ENCODE results near the gene RBX1.
A peak's percentile ranks its signal among the peaks of the same experiment; 100 is the strongest.

Gene RBX1

DNA sequence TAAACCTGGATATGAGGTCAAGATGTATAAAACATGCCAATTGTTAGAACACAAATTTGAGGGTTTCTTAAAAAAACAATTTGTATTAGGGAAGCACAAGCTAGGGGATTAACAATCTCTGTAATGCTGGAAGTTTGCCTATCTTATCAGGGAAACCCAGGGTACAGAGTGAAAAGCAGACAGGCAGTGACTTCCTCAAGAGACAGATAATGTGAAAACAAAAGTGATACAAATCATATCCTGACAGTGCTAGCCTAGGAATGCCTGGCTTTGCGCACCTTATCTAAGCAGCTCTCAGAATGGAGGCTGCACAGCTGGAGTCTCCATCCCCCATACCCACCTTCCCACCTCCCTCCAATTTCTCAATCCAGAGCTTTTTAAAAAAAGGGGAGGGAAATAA lies 22.5 kb upstream of the RBX1 start:
- H2AK5ac ChIP-seq (ENCODE audit: low read depth, low read length), result no peak overlapping the region
- no peak overlapping the region for H2BK120ac ChIP-seq (ENCODE audit: low read depth, low read length)
- H3K4me1 ChIP-seq (ENCODE audit: control insufficient read depth in 2 of 2, insufficient read depth in 1 of 2, low read depth in 1 of 2, low read length in 2 of 2), result no peaks in the 10 kb centered on the region
- no peaks in the 10 kb centered on the region for H3K9me3 ChIP-seq (replicated peaks in 1 of 2; ENCODE audit: control insufficient read depth in 2 of 2, insufficient read depth in 1 of 2, low read depth in 1 of 2, low read length in 2 of 2)
- no peak overlapping the region for H3K4me3 ChIP-seq (ENCODE audit: low read length in 2 of 2)
- no peak overlapping the region for H3K4me2 ChIP-seq (ENCODE audit: insufficient read depth, low read length, poor library complexity, severe bottlenecking)
- H3K79me1 ChIP-seq (ENCODE audit: low read depth, low read length), result peaks cover 2% of the 10 kb centered on the region
- H3K27me3 ChIP-seq (ENCODE audit: control insufficient read depth in 3 of 3, insufficient read depth in 3 of 3, low read depth in 1 of 3, low read length in 3 of 3), result no peaks in the 10 kb centered on the region
- no CpG with 5 or more reads among the region's 1 CpG for WGBS, 2 donors (ENCODE audit: extremely low coverage in 2 of 2, insufficient read length in 2 of 2, insufficient replicate concordance in 1 of 2)
- H3K18ac ChIP-seq (ENCODE audit: low read length), result no peak overlapping the region
- H4K8ac ChIP-seq (ENCODE audit: low read depth, low read length), result no peak overlapping the region
- H3K27ac ChIP-seq (replicated peaks; ENCODE audit: low read length), result no peak overlapping the region
- no peak overlapping the region for H3K14ac ChIP-seq (ENCODE audit: low read length)
- no peak for DNase-seq (ENCODE audit: low spot score)
- H2BK15ac ChIP-seq (ENCODE audit: low read length), result no peak overlapping the region
- H4K91ac ChIP-seq (ENCODE audit: low read depth, low read length, poor library complexity), result no peak overlapping the region
- no peak overlapping the region for H3K23ac ChIP-seq (ENCODE audit: low read depth, low read length, poor library complexity)
- H2BK5ac ChIP-seq (ENCODE audit: low read length), result no peak overlapping the region
- H2BK12ac ChIP-seq (ENCODE audit: low read length), result no peak overlapping the region
- H3K36me3 ChIP-seq (replicated peaks in 1 of 2; ENCODE audit: control insufficient read depth in 2 of 2, insufficient read depth in 2 of 2, low read length in 2 of 2), result peaks cover 16 to 68% of the 10 kb centered on the region in 2 donors
- no peak overlapping the region for H3K4ac ChIP-seq (ENCODE audit: low read length)
- H3K9ac ChIP-seq (ENCODE audit: low read depth, low read length, poor library complexity), result no peak overlapping the region
- no peak overlapping the region for H2AFZ ChIP-seq (ENCODE audit: low read length)

DNA sequence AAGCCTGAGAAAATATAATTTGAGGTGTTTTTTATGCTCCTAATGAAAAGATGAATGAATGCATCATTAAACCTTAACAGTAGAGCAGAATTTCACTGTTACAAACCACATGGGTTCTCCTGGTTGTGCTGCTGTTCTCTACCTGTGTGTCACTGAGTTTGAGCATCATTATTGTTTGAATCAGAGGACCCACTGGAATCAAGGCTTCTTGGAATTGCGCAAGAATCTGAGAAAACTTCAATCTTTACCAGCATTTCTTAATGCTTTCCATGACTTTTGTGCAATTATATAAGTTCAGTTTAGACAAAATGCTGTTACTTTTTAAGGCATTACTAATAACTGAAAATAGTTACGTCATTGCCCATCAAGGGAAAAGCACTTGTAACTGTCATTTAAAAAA lies 18.8 kb upstream of the RBX1 start:
- no peak overlapping the region for H3K27ac ChIP-seq (replicated peaks; ENCODE audit: low read length)
- H3K27me3 ChIP-seq (ENCODE audit: control insufficient read depth in 3 of 3, insufficient read depth in 3 of 3, low read depth in 1 of 3, low read length in 3 of 3), result no peaks in the 10 kb centered on the region
- H3K14ac ChIP-seq (ENCODE audit: low read length), result no peak overlapping the region
- no peak overlapping the region for H2AK5ac ChIP-seq (ENCODE audit: low read depth, low read length)
- no peak overlapping the region for H2BK5ac ChIP-seq (ENCODE audit: low read length)
- no peak overlapping the region for H3K4ac ChIP-seq (ENCODE audit: low read length)
- no peak overlapping the region for H3K23ac ChIP-seq (ENCODE audit: low read depth, low read length, poor library complexity)
- H3K36me3 ChIP-seq (replicated peaks in 1 of 2; ENCODE audit: control insufficient read depth in 2 of 2, insufficient read depth in 2 of 2, low read length in 2 of 2), result peaks cover 5 to 39% of the 10 kb centered on the region in 2 donors
- no peaks in the 10 kb centered on the region for H3K9me3 ChIP-seq (replicated peaks in 1 of 2; ENCODE audit: control insufficient read depth in 2 of 2, insufficient read depth in 1 of 2, low read depth in 1 of 2, low read length in 2 of 2)
- H2BK12ac ChIP-seq (ENCODE audit: low read length), result no peak overlapping the region
- no peak overlapping the region for H3K9ac ChIP-seq (ENCODE audit: low read depth, low read length, poor library complexity)
- H2BK15ac ChIP-seq (ENCODE audit: low read length), result no peak overlapping the region
- H3K18ac ChIP-seq (ENCODE audit: low read length), result no peak overlapping the region
- no peak overlapping the region for H2AFZ ChIP-seq (ENCODE audit: low read length)
- H2BK120ac ChIP-seq (ENCODE audit: low read depth, low read length), result no peak overlapping the region
- H3K4me3 ChIP-seq (ENCODE audit: low read length in 2 of 2), result no peak overlapping the region
- no peak overlapping the region for H4K8ac ChIP-seq (ENCODE audit: low read depth, low read length)
- no peak overlapping the region for H4K91ac ChIP-seq (ENCODE audit: low read depth, low read length, poor library complexity)
- no CpG with 5 or more reads among the region's 2 CpGs for WGBS, 2 donors (ENCODE audit: extremely low coverage in 2 of 2, insufficient read length in 2 of 2, insufficient replicate concordance in 1 of 2)
- no peaks in the 10 kb centered on the region for H3K79me1 ChIP-seq (ENCODE audit: low read depth, low read length)
- H3K4me2 ChIP-seq (ENCODE audit: insufficient read depth, low read length, poor library complexity, severe bottlenecking), result no peak overlapping the region
- no peaks in the 10 kb centered on the region for H3K4me1 ChIP-seq (ENCODE audit: control insufficient read depth in 2 of 2, insufficient read depth in 1 of 2, low read depth in 1 of 2, low read length in 2 of 2)
- no peak for DNase-seq (ENCODE audit: low spot score)

DNA sequence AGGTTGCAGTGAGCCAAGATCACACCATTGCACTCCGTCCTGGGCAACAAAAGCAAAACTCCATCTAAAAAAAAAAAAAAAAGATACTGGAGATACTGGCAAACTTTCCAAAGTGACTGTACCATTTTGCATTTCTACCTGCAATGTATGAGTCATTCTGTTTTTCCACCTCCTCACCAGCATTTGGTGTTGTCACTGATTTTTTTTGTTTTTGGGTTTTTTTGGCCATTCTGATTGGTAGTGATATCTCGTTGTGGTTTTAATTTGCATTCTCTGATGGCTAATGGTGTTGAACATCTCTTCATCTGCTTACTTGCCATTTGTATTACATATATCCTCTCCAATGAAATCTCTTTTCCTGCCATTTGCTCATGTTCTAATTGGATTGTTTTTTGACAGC lies 12.0 kb upstream of the RBX1 start:
- Histone ChIP-seq H3K27me3 (ENCODE audit: control insufficient read depth in 3 of 3, insufficient read depth in 3 of 3, low read depth in 1 of 3, low read length in 3 of 3) (no peaks in the 10 kb centered on the region), H3K27ac (replicated peaks; ENCODE audit: low read length) (no peak overlapping the region), H2BK5ac (ENCODE audit: low read length) (no peak overlapping the region), H2AK5ac (ENCODE audit: low read depth, low read length) (no peak overlapping the region), H3K4ac (ENCODE audit: low read length) (no peak overlapping the region), H2BK120ac (ENCODE audit: low read depth, low read length) (no peak overlapping the region), H3K9ac (ENCODE audit: low read depth, low read length, poor library complexity) (no peak overlapping the region), H4K8ac (ENCODE audit: low read depth, low read length) (no peak overlapping the region), H3K4me1 (ENCODE audit: control insufficient read depth in 2 of 2, insufficient read depth in 1 of 2, low read depth in 1 of 2, low read length in 2 of 2) (no peaks in the 10 kb centered on the region), H2BK15ac (ENCODE audit: low read length) (no peak overlapping the region), H3K79me1 (ENCODE audit: low read depth, low read length) (no peaks in the 10 kb centered on the region), H3K4me2 (ENCODE audit: insufficient read depth, low read length, poor library complexity, severe bottlenecking) (no peak overlapping the region), H3K18ac (ENCODE audit: low read length) (no peak overlapping the region), H3K14ac (ENCODE audit: low read length) (no peak overlapping the region), H3K9me3 (replicated peaks in 1 of 2; ENCODE audit: control insufficient read depth in 2 of 2, insufficient read depth in 1 of 2, low read depth in 1 of 2, low read length in 2 of 2) (no peaks in the 10 kb centered on the region), H3K4me3 (ENCODE audit: low read length in 2 of 2) (no peak overlapping the region), H2BK12ac (ENCODE audit: low read length) (no peak overlapping the region), H4K91ac (ENCODE audit: low read depth, low read length, poor library complexity) (no peak overlapping the region), H3K23ac (ENCODE audit: low read depth, low read length, poor library complexity) (no peak overlapping the region), H2AFZ (ENCODE audit: low read length) (no peak overlapping the region), H3K36me3 (replicated peaks in 1 of 2; ENCODE audit: control insufficient read depth in 2 of 2, insufficient read depth in 2 of 2, low read length in 2 of 2) (peaks cover 0 to 2% of the 10 kb centered on the region in 2 donors)
- no CpG with 5 or more reads among the region's 2 CpGs for WGBS, 2 donors (ENCODE audit: extremely low coverage in 2 of 2, insufficient read length in 2 of 2, insufficient replicate concordance in 1 of 2)
- DNase-seq (ENCODE audit: low spot score), result no peak

DNA sequence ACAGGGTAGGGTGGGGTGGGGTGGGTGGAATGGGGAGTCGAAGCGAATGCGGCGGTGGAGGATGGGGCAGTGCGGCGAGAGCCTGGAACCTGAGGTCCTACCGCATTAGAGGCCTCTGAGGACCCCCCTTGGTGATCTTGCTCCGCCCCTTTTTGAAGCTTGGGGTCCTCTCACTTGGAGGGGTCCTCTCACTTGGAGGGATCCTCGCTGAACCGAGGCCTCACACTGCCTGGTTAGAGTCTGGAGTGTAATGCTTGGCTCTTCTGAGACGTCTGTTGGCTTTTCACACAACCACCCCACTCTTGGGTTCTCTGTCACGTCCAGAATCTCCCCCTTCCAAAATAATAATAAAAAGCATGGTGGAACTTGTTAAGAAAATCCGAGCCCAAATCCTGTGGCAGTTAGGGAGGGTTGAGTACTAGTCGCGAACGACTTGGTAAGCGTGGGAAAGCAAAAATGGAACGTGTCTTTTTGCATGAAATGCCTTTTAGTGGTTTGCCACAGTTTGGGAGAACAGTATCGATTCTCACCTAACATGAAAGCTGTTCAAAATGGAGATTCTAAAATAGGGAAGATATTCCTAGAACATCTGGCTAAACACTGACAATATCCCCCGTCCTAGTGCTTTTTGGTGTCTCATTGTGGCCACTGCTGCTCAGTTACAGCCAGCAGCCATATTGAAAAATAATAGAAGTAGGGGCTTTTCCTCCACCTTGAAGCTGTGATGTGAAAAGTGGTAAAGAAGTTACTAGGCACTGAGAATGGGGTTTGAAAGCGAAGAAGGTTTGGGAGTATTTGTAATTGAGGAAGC lies 822 bp downstream of the RBX1 start:
- no peaks in the 10 kb centered on the region for H3K9me3 ChIP-seq (replicated peaks in 1 of 2; ENCODE audit: control insufficient read depth in 2 of 2, insufficient read depth in 1 of 2, low read depth in 1 of 2, low read length in 2 of 2)
- peaks cover 4% of the 10 kb centered on the region in 2 donors for H3K4me1 ChIP-seq (ENCODE audit: control insufficient read depth in 2 of 2, insufficient read depth in 1 of 2, low read depth in 1 of 2, low read length in 2 of 2)
- H3K14ac ChIP-seq (ENCODE audit: low read length), result no peak overlapping the region
- H3K4me3 ChIP-seq (ENCODE audit: low read length in 2 of 2), result peak overlapping the region; percentile 76 to 86
- H2BK15ac ChIP-seq (ENCODE audit: low read length), result no peak overlapping the region
- no peak overlapping the region for H4K91ac ChIP-seq (ENCODE audit: low read depth, low read length, poor library complexity)
- H2BK12ac ChIP-seq (ENCODE audit: low read length), result no peak overlapping the region
- H3K27me3 ChIP-seq (ENCODE audit: control insufficient read depth in 3 of 3, insufficient read depth in 3 of 3, low read depth in 1 of 3, low read length in 3 of 3), result no peaks in the 10 kb centered on the region
- peak overlapping the region; percentile 99 for H2AFZ ChIP-seq (ENCODE audit: low read length)
- H3K4ac ChIP-seq (ENCODE audit: low read length), result no peak overlapping the region
- no peak overlapping the region for H2BK120ac ChIP-seq (ENCODE audit: low read depth, low read length)
- 100% methylated on average over 1 of the region's 21 CpGs for WGBS, 2 donors (ENCODE audit: extremely low coverage in 2 of 2, insufficient read length in 2 of 2, insufficient replicate concordance in 1 of 2)
- peaks cover 6 to 38% of the 10 kb centered on the region in 2 donors for H3K36me3 ChIP-seq (replicated peaks in 1 of 2; ENCODE audit: control insufficient read depth in 2 of 2, insufficient read depth in 2 of 2, low read length in 2 of 2)
- H2BK5ac ChIP-seq (ENCODE audit: low read length), result no peak overlapping the region
- no peak overlapping the region for H2AK5ac ChIP-seq (ENCODE audit: low read depth, low read length)
- peak overlapping the region; percentile 32 for H3K9ac ChIP-seq (ENCODE audit: low read depth, low read length, poor library complexity)
- peak overlapping the region; percentile 57 for H3K27ac ChIP-seq (replicated peaks; ENCODE audit: low read length)
- peak overlapping the region; percentile 21 for H3K18ac ChIP-seq (ENCODE audit: low read length)
- H3K79me1 ChIP-seq (ENCODE audit: low read depth, low read length), result no peaks in the 10 kb centered on the region
- no peak overlapping the region for H4K8ac ChIP-seq (ENCODE audit: low read depth, low read length)
- DNase-seq (ENCODE audit: low spot score), result no peak
- H3K23ac ChIP-seq (ENCODE audit: low read depth, low read length, poor library complexity), result peak overlapping the region; percentile 81
- peak overlapping the region; percentile 69 for H3K4me2 ChIP-seq (ENCODE audit: insufficient read depth, low read length, poor library complexity, severe bottlenecking)
